ENCODE measurements around the gene NEUROD2.

The NEUROD2 gene

DNA sequence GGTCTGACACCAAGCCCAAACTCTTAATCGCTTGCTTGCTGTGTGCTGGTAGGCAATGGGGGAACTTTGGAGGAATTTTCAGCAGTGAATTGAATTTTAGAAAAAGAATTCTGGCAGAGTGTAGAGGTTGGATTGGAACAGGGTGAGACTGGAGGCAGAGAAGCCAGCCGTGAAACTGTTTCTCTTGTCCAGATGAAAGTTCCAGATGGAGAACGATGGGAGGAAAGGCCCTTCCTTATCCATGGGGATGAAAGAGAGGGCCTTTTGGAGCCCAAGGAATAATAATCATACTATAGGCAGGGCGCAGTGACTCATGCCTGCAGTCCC is 26.0 kb downstream of the NEUROD2 start:
- no peak for DNase-seq

DNA sequence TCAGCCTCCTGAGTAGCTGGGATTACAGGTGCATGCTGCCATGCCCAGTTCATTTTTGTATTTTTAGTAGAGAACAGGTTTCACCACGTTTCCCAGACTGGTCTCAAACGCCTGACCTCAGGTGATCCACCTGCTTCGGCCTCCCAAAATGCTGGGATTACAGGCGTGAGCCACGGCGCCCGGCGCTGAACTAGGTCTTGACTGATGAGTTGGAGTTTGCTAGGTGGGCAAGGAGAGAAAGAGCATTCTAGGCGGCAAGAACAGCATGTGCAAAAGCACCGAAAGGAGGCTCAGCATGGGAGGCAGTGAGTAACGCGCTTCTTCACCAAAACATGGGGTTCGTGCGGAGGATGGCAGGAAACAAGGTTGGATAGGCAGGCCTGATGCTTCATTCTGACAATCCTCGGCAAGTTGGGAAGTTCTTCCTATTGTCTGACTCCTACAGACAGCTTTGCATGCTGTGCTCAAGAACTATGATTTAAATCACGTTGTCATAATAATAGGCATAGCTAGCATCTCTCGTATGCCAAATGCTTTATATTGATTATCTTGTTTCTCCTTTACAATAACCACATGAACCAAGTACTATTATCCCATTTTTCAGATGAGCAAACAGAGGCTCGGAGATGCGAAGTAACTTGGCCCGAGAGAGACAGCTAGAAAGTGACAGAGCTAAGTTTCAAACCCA is 26.5 kb downstream of the NEUROD2 start:
- no peak for DNase-seq

DNA sequence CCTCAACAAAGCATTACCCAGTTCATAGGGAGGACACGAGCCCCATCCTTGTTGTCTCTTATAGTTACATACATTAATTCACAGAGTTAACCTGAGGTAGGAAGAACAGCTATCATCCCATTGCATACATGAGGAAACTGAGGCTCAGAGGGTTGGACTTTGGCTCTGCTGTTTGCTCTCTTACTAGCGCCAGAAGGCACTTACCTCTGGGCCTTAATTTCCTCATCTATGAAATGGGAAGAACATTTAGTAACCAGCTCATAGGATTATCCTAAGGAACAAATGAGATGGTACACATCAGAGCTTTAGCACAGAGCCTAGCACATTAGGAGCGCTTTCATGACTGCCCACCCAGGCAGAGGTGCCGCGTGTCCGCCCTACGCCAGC is 27.6 kb downstream of the NEUROD2 start:
- DNase-seq: no peak

DNA sequence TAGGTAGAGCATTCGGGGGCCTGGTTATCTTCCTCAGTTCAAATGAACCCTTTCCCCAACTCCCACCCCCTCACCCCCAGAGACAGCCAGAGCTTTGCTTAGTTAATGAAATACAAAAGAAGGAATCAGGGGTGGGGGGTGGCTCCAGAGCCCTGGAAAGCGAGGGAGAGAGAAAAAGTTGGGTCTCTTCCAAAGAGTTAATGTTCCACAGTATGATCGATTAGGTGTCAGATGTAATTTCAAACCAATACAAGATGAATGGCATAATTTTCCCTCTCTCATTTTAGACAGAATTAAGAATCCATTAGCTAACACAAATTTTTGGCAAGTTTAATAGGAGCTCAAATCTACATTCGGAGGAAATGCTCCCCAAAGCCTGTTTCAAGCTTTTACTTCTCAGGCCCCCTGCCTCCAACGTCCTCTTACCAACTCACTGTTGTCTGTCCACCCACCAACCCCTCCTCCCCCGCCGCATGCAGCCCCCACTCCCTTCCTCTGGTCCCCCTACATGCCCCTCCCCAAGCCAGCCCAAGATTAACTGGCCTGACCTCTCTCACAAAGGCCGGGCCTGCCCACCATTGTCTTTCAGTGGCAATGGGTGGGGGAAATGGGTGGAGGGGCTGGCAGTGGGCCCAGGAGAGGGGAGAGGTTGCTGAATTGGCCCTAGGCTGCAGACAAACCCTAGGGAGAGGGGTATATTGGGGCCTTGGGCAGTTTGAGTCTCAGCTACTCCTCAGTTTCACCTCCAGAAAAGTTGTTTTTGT is 28.2 kb downstream of the NEUROD2 start:
- DNase-seq: no peak

DNA sequence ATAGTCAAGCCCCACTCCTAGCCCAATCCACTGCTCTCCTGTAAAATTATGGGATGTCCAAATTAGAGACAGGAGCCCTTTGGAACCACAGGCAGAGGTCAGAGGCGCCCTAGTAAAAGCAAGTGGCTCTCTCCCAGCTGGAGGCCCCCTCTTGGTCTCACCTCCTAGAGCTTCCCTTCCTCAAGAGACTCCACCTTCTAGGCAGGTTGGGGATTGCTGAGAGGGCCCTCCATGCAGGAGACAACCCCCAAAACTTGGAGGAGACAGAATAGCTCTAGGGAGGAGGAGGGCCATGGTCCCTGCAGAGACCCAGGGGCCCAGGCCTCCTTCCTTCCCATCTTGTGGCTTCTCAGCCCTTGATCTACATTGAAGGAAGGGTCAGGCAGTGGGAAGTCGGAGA is 29.4 kb downstream of the NEUROD2 start:
- DNase-seq: no peak

DNA sequence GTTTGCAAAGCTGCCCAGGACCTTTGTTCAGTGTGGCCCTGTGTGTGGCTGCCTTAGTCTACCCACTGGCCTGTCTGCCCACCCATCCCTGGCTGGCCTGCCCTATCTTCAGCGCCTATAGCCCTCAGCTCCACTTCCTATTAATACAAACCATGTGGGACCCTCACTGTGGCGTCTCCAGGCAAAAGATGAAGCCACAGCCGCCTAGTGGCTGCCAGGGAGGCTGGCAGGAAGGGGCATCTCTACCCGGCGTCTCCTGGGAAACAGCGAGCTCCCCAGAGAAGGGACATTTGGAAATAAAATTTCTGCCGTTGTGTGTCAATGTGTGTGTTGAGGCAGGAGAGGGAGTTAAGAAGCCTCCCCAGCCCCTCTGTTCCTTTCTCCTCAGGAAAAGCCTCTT is 31.5 kb downstream of the NEUROD2 start:
- DNase-seq: peak in 19 of 56 donors; percentile 13 to 52 (median 33)

DNA sequence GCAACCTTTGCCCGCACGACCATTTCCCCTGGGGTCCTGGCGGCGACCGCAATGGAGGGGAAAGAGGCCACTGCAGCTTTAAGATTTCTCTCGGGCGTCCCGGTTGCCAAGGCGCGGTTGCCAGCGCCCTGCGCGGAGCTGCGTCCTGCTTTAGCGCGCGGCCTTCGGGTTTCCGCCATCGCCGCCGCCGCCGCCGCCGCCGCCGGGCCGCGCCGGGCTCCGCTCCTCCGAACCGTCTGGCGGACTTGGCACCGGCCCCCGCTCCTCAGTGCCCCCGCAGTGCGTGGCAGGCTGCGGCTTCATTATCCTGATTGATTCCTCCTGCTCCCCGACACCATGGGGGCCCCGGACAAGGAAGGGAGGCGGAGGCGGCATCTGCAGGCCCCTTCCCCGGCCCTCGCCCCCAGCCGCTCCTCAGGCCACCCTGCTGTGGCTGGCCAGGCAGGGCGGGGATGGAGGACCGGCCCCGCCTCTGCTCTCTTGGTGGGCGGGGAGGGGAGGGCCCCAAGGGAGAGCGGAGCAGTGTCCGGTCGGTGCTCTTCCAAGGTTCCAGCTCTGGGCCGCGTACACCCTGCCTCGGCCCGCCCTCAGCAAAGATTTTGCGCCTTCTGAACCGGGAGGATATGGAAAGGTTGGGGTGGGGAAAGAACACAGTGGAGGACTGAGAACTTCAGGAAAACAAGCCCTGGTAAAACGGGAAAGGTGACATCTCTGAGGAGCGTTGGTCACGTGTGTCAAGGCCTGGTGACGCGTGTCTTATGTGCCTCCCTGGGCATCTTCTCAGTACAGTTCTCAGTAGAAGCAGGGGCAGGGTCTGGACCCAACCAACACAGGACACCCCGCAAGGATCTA is 34.0 kb downstream of the NEUROD2 start:
- peak in 34 of 56 donors; percentile 13 to 71 (median 44) for DNase-seq

DNA sequence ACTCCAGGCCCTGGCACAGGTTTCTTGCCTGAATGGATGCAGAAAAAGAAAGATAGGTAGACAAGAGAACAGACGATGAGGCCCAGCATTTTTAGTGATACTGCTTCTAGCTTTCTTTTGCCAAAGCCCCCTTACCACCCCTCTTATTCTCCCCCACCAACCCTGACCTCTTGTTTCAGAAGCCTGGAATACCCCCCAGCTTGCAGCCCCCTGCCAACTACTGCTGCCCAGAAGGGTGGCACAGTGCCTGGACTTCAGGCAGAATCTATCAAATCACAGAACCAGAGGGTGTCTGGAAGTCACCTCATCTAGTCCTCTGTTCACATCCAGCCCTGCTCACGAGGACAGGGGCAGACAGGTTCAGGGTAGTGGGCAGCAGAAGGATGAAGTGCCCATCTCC is 35.6 kb downstream of the NEUROD2 start:
- DNase-seq: no peak

DNA sequence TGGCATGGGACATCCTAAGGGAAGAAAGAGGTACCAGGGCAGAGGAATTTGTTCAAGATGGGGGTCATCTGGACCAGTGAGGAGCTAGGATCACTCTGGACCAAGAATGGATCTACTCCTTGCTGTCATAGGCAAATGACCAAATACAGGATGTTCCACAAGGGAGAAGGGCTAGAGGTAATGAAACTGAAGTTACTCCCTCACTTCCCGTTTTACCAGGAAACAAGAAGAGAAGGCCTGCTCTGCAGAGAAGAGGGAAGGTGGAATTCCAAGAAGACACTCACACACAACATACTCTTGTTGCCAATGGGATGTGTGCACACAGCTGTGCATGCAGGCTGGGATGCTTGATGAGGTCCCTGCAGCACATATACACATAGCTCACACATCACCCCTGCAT is 38.6 kb downstream of the NEUROD2 start:
- no peak for DNase-seq

DNA sequence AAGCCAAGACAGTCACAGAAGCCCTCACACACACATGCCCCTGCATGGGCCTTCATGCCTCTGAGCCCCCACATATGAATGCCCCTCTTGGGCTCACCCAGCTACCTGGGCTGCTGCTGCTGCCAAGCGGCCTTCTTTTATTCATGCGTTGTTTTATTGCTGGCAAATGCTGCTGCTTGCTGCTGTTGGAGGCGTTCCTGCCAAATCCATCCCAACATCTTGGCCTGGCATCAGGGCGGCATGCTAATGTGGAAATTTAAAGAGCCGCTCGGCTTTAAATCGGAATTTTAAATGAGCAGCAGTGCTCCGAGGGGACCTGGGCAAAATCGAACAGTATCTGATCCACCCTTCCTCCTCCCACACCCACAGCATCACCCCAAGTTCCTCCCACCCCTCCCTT is 39.0 kb downstream of the NEUROD2 start:
- DNase-seq: peak in 7 of 56 donors; percentile 10 to 39 (median 24)

DNA sequence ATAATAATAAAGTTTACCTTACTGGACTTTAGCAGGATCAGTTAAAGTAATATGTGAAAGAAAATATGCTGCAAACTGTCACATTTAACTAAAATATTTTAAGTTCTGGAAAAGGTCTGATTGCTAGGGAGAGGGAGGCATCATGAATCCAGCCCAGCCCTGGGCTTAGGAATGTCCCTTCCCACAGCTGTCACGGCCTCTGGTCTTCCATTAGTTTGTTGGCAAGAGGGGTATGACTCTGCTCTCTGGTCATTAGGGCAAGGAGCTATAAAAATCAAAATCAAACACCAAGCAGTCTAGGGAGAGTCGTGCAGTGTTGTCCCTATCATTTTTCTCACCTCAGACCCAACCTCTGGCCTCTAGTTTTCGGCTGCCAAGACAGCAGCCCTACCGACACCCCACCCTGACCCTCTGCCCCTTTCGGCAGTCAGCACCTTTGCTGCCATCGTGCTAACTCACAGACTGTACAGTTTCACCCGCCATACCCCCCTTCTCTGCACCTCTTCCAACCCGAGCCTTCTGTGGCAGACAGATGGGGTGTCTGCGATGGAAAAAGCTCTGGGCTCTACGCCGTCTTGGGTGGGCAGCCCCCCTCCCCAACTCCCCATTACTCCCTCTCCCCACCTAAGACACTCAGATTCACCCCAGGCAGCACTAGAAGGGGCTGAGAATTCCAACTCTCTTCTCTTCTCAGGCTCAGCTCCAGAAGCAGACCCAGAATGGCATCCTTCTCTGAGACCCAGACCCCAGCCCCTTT is 41.4 kb downstream of the NEUROD2 start:
- DNase-seq: no peak

DNA sequence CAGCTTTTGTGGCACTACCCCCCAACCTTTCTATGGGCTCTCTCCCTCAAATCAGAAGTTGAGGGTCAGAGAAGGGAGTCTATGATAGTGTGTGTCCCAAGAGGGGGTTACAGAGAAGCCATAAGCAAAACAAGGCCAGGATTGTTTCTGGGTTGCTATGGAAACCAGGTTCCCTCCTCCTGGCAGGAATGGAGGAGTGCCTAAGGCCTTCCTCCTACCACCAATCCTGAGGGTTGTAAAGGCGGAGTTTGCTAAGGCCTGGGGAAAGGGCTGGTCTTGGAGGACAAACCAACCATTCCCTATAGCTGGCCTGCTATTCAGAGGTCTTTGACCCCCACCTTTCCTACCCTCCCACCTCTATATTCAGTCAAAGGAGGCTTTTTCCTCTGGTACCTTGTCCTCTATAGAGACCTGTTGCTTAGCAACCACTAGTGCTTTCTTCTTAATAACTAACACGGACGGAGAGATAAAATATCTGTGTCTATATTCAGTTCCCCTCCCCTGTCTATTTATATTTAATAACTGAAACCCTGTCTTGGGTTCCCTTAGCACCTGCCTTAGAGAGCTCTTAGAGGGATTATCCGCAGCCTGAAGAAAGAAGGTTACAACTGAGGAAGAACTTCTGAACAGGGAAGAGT is 43.4 kb downstream of the NEUROD2 start:
- peak in 2 of 56 donors; percentile 5 to 10 for DNase-seq

DNA sequence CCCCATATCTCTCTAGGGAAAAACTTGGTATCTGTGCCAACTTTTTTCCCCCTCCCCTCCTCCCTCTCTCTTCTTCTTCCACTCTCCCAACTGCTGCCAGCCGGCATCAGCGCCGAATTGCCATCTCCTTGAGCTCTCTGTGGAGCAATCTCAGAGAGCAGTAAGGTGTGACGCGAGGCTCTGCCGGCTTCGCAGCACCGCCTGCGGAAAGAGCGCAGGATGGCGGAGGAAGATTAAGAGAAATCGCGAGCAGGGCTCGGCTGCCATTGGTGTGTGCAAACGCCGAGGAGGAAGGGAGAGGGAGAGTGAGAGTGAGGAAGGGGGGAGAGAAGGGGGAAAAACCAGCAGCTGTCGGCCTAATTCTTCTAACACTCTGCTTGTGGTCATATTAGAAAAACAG is 44.2 kb downstream of the NEUROD2 start:
- peak in 22 of 56 donors; percentile 2 to 55 (median 32) for DNase-seq

DNA sequence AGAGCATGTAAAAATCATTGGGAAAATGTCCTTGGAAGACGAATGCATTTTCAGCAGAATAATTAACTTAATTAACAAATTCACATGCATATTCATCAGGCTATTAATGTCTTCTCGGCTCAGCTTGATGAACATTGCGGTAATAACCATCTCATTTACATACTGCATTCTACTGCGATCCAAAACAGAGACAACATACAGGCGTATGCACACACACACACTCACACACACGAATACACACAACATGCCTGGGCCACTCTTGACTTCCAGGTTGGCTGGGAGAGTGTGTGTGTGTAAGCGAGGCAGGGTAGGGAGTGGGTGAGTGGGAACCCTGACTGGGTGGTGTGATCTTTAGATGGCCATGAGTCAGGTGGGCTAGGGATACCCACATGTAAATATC is 44.7 kb downstream of the NEUROD2 start:
- DNase-seq: no peak

DNA sequence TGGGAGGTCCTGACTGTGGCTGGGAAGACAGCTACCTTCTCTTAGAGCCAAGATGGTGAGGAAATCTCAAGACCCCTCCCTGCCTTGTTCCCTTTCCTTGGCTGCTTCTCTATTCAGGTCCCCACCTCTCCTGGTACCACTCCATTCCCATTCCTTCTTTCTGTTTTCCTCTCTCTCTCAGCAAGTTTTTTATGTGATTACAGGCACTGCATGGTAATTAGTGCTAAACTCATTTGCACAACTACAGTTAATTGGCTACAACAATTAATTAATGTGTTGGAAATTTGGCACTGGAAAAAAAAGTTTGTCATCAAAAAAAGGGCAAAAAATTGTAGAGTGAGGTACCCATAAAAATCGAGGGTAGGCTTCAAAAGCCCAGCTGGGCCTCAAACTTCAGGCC is 45.3 kb downstream of the NEUROD2 start:
- DNase-seq: no peak

DNA sequence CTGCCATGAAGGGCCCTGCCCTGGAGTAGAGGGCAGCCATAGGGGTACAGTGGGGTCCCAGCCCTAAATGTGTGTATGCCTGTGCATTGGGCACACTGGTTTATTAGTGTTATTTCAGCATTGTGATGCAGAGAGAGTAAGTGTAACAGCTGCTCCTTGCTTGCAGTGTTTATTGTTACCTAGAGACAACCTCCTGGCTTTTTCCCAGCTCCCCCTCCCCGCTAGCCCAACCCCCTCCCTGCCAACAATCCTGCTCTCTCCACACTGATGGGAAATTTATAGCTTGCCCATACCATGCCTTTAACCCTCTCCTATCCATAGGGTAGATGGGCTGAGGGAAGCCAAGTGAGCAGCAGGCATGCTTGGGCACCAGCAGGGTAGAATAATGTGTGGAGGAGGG is 51.3 kb downstream of the NEUROD2 start:
- DNase-seq: no peak

DNA sequence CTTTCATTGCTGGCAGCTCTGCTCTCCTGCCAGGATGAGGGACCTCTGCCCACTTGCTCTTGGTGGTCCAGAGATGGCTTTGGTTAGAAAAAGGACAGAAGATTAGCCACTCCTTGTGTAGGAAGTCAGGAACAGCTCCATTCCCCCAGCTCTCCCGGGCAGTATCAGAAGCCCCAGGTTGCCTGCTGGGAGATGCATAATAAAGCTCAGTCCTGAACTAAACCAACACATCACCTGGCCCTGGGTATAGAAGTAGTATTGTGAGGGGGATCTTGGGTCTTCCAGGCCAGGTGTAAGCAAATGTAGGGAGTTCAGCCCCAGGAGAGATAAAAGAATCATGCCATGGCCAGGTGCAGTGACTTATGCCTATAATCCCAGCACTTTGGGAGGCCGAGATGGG is 52.4 kb downstream of the NEUROD2 start:
- DNase-seq: no peak
